Smooth muscle cell (in vitro differentiated cells): ENCODE data around the gene CCDC88C. TPM values are rescaled to one million over a fixed set of nuclear protein-coding genes. Genes with fewer than 3 reads are reported as not detected.
"Not testable (repeated sequence)": the region's sequence is repeated elsewhere in the genome, so short reads cannot be mapped to it uniquely, and the experiment has no call there.

ENCODE experiments used
- DNase-seq: peaks from one replicate; lab custom pipeline; 2025; ENCODE audit not compliant: unreplicated experiment; lab: John Stamatoyannopoulos, UW
- H2AFZ ChIP-seq: fragments of 200-600 bp; sonication (generic); 2 replicates; pipeline ENCODE4 v1.6.0; 2016; ENCODE audit warnings: antibody characterized with exemption, low read depth, mild to moderate bottlenecking
- H3F3A ChIP-seq: fragments of 200-600 bp; sonication (generic); 2 replicates; pipeline ENCODE4 v1.6.0; 2017; ENCODE audit warnings: antibody characterized with exemption, low read depth
- H3K27ac ChIP-seq: fragments of 200-600 bp; sonication (generic); 2 replicates; pipeline ENCODE4 v1.5.1; 2016; ENCODE audit warnings: low read depth, mild to moderate bottlenecking
- H3K27me3 ChIP-seq: fragments of 200-600 bp; sonication (generic); 2 replicates; pipeline ENCODE4 v1.6.1; 2016; ENCODE audit warnings: low read depth, mild to moderate bottlenecking
- H3K36me3 ChIP-seq: fragments of 200-600 bp; sonication (generic); 2 replicates; pipeline ENCODE4 v1.5.1; 2016; ENCODE audit warnings: low read depth
- H3K4me1 ChIP-seq: fragments of 200-600 bp; sonication (generic); 2 replicates; pipeline ENCODE4 v1.5.1; 2016; ENCODE audit warnings: low read depth
- H3K4me2 ChIP-seq: fragments of 200-600 bp; sonication (generic); 2 replicates; pipeline ENCODE4 v1.6.0; 2016; ENCODE audit warnings: mild to moderate bottlenecking
- H3K4me3 ChIP-seq: fragments of 200-600 bp; sonication (generic); 2 replicates; pipeline ENCODE4 v1.5.1; 2016; ENCODE audit warnings: mild to moderate bottlenecking
- H3K79me2 ChIP-seq: fragments of 200-600 bp; sonication (generic); 2 replicates; pipeline ENCODE4 v1.6.0; 2016; ENCODE audit warnings: low read depth, mild to moderate bottlenecking
- H3K9ac ChIP-seq: fragments of 200-600 bp; sonication (generic); 2 replicates; pipeline ENCODE4 v1.6.0; 2016; ENCODE audit warnings: low read depth
- H3K9me3 ChIP-seq: fragments of 200-600 bp; sonication (generic); replicated peaks from 2 replicates; pipeline ENCODE4 v1.5.1; 2016; ENCODE audit warnings: low read depth
- H4K20me1 ChIP-seq: fragments of 200-600 bp; sonication (generic); 2 replicates; pipeline ENCODE4 v1.6.0; 2016; ENCODE audit warnings: low read depth
- WGBS: methylation state at CpG from one replicate; pipeline ENCODE4 v1.1.7; 2016; ENCODE audit warnings: low lambda C conversion rate; 5-methylcytosine and 5-hydroxymethylcytosine counted together
- polyA plus RNA-seq: library from polyadenylated mRNA; unstranded; fragments of >200 nt; fragmentation: Nextera tagmentation; extraction: Ambion mirVana; gene quantifications from 2 replicates; pipeline ENCODE4 v1.2.1, GENCODE V29; 2016
- total RNA-seq: library from RNA; depleted of rRNA; stranded (reverse); fragments of >200 nt; gene quantifications from 2 replicates; pipeline ENCODE4 v1.2.3, GENCODE V29; 2014
- TF ChIP-seq, protein P1 (sequence below): fragments of 200-600 bp; sonication (generic); IDR thresholded peaks from 2 replicates; pipeline ENCODE4 v1.5.1; 2017; ENCODE audit warnings: borderline replicate concordance, mild to moderate bottlenecking, antibody characterized with exemption; ENCODE audit not compliant: insufficient read depth, poor library complexity, severe bottlenecking

CCDC88C gene
- total and polyA plus RNA-seq, 2 experiments from 2014 or later: 1.1 TPM; not detected in 1

DNA sequence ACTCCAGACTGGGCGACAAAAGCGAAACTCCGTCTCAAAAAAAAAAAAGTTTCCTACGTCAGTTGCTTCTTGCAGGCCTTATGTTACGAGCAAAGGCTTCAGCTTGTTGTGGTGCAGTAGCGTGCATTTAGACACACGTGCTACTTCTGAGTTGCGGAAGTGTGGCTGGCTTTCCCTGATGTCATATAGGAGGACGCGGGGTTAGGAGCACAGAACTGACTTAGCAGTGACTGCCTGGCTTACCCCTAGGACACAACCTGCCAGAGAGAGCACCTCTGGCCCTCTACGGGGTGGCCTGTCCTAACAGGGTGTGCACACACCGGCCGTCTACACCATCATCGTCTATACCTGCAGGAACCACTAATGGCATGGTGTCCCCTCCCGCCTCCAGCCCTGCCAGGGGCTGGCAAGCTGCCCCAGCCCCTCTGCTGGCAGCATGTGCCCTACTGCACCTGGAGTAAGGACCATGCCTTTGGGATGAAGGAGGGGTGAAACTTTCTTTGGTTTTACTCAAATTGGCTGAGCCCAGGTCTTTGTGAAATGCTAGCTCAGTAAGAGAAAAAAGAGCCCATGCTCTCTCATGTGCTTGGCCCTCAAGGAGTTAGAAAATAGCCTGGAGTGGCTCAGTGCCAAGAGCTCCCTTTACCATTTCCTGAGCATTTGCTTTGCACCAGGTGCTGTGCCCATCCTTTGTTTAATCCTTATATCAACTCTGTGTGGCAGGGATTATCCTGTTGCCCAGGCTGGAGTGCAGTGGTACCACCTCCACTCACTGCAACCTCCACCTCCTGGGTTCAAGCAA is 171.4 kb downstream of the CCDC88C start:
- H3K4me1 ChIP-seq: peaks cover 7% of the 10 kb centered on the region
- no peak overlapping the region for H3K9ac ChIP-seq
- no peaks in the 10 kb centered on the region for H3K79me2 ChIP-seq
- no peak overlapping the region for H3K27ac ChIP-seq
- H2AFZ ChIP-seq: no peak overlapping the region
- no peaks in the 10 kb centered on the region for H4K20me1 ChIP-seq
- TF ChIP-seq, protein P1, sequence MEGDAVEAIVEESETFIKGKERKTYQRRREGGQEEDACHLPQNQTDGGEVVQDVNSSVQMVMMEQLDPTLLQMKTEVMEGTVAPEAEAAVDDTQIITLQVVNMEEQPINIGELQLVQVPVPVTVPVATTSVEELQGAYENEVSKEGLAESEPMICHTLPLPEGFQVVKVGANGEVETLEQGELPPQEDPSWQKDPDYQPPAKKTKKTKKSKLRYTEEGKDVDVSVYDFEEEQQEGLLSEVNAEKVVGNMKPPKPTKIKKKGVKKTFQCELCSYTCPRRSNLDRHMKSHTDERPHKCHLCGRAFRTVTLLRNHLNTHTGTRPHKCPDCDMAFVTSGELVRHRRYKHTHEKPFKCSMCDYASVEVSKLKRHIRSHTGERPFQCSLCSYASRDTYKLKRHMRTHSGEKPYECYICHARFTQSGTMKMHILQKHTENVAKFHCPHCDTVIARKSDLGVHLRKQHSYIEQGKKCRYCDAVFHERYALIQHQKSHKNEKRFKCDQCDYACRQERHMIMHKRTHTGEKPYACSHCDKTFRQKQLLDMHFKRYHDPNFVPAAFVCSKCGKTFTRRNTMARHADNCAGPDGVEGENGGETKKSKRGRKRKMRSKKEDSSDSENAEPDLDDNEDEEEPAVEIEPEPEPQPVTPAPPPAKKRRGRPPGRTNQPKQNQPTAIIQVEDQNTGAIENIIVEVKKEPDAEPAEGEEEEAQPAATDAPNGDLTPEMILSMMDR: no peak
- no peaks in the 10 kb centered on the region for H3K9me3 ChIP-seq
- no peaks in the 10 kb centered on the region for H3K36me3 ChIP-seq
- H3K4me2 ChIP-seq: no peak overlapping the region
- WGBS: 97% methylated on average over 15 of the region's 15 CpGs
- no peak overlapping the region for H3K4me3 ChIP-seq
- H3K27me3 ChIP-seq: no peaks in the 10 kb centered on the region
- DNase-seq: no peak
- H3F3A ChIP-seq: peaks cover 4% of the 10 kb centered on the region

DNA sequence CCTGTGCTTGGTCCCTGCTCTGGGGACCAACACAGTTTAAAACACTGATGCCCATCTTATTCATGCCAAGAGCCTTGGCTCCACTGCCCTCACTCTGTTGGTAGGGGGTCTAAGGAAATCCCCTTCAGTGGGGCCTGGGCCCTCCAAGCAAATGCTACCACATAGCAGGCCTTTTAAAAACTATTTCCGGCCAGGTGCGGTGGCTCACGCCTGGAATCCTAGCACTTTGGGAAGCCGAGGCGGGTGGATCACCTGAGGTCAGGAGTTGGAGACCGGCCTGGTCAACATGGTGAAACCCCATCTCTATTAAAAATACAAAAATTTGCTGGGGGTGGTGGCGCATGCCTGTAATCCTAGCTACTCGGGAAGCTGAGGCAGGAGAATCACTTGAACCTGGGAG is 172.0 kb downstream of the CCDC88C start:
- H3K4me3 ChIP-seq, H3K36me3 ChIP-seq, DNase-seq, H3K4me2 ChIP-seq, H3F3A ChIP-seq, H4K20me1 ChIP-seq, H3K4me1 ChIP-seq, H2AFZ ChIP-seq, H3K27ac ChIP-seq, H3K9me3 ChIP-seq, H3K9ac ChIP-seq, H3K27me3 ChIP-seq, H3K79me2 ChIP-seq: not testable (repeated sequence)
- WGBS: 98% methylated on average over 8 of the region's 8 CpGs

DNA sequence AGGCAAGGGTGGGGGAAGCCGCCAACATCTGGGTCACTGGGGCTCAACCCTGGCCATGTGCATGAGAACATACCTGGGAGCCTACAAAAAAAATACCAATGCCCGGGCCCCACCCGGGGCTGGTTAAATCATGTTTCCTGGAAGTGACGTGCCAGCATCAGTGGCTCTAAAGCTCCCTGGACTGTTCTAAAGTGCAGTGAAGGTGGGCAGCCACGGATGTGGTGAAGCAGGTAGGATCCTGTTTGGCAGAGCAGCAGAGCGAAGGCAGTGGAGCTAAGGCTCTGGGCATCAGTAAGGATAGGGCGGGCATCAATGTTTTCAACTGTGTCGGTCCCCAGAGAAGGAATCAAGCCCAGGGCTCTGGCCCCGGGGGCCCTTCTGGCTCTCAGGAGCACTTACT is 172.6 kb downstream of the CCDC88C start:
- no peaks in the 10 kb centered on the region for H3K79me2 ChIP-seq
- no peak for DNase-seq
- no peak overlapping the region for H3K4me2 ChIP-seq
- no peaks in the 10 kb centered on the region for H3K36me3 ChIP-seq
- no peak overlapping the region for H2AFZ ChIP-seq
- no peaks in the 10 kb centered on the region for H3K27me3 ChIP-seq
- TF ChIP-seq, protein P1: no peak
- no peak overlapping the region for H3K9ac ChIP-seq
- H3K4me3 ChIP-seq: no peak overlapping the region
- no peaks in the 10 kb centered on the region for H3K9me3 ChIP-seq
- H3K4me1 ChIP-seq: peaks cover 4% of the 10 kb centered on the region
- H4K20me1 ChIP-seq: no peaks in the 10 kb centered on the region
- H3K27ac ChIP-seq: peak overlapping the region; percentile 94
- no peaks in the 10 kb centered on the region for H3F3A ChIP-seq
- WGBS: 95% methylated on average over 9 of the region's 9 CpGs

DNA sequence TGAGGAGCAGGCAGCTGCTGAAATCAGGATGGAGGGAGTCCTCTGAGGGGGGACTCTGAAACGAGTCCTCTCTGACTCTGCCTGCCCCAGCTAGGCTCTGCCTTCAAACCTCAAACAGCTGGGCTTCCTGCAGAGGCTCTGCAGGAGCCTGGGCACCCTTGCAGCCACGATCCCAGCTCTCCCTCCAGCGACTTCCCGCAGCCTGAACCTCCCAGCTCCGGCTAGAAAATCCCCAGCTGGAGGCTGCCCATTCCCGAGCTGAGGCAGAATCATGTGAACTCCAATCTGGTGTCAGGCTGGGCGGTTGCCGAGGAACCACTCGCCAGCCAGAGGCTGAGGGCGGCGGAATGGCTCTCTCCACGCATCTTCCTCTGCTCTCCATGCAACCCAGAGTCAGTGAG is 173.1 kb downstream of the CCDC88C start, which contains the start of gene GPR68:
Gene GPR68, minus strand, starts transcription at position 204 of the 401 bp plus-strand sequence. CDS start 9,654 bp downstream, outside the sequence.
- H3K79me2 ChIP-seq: no peaks in the 10 kb centered on the region
- TF ChIP-seq, protein P1: no peak
- H3K9me3 ChIP-seq: no peaks in the 10 kb centered on the region
- DNase-seq: no peak
- no peaks in the 10 kb centered on the region for H3K27me3 ChIP-seq
- no peaks in the 10 kb centered on the region for H3K36me3 ChIP-seq
- WGBS: 54% methylated on average over 12 of the region's 12 CpGs
- H3K4me3 ChIP-seq: no peak within 1 kb of the TSS
- no peak within 1 kb of the TSS for H2AFZ ChIP-seq
- peak within 1 kb of the TSS; percentile 82 for H3K9ac ChIP-seq
- no peaks in the 10 kb centered on the region for H3K4me1 ChIP-seq
- no peaks in the 10 kb centered on the region for H3F3A ChIP-seq
- H4K20me1 ChIP-seq: no peaks in the 10 kb centered on the region
- peak within 1 kb of the TSS; percentile 94 for H3K27ac ChIP-seq
- H3K4me2 ChIP-seq: peak within 1 kb of the TSS; percentile 62
